ENCODE data around the gene RALGAPA1. TPM values are rescaled to one million over a fixed set of nuclear protein-coding genes. Genes with fewer than 3 reads are reported as not detected.

Gene RALGAPA1
- total and polyA plus RNA-seq, 2 of the 13 experiments (the other 11 are each of a cell fraction or from before 2014, with no cell fraction given) = 65.0 to 89.2 TPM

- no peak for TF ChIP-seq ATF5 (CRISPR knock-in tag; IDR thresholded peaks at IDR 0.05; ENCODE audit: low read depth)
- TF ChIP-seq ZHX1 (CRISPR knock-in tag; IDR thresholded peaks at IDR 0.05; ENCODE audit: low read depth) = no peak
- TF ChIP-seq PATZ1 (CRISPR knock-in tag; IDR thresholded peaks at IDR 0.05) = peak; percentile 74
- no peak for TF ChIP-seq MTA1 (CRISPR knock-in tag; IDR thresholded peaks at IDR 0.05; ENCODE audit: borderline replicate concordance)
- no peak for TF ChIP-seq ZNF350 (CRISPR knock-in tag; IDR thresholded peaks at IDR 0.05; ENCODE audit: borderline replicate concordance, low read depth)
- no peak for TF ChIP-seq ZNF354B (CRISPR knock-in tag; IDR thresholded peaks at IDR 0.05)
- no peak for TF ChIP-seq POLR2G (IDR thresholded peaks at IDR 0.05; ENCODE audit: low read depth, low read length)
- no peak for TF ChIP-seq PAF1 (CRISPR knock-in tag; IDR thresholded peaks at IDR 0.05)
- TF ChIP-seq ZSCAN30 (CRISPR knock-in tag; IDR thresholded peaks at IDR 0.05) = no peak
- no peak for TF ChIP-seq ASH2L (IDR thresholded peaks at IDR 0.05; ENCODE audit: insufficient read length, low read depth, low read length)
- peak; percentile 83; the same call in 1 of the 2 replicates for TF ChIP-seq SOX5 (CRISPR knock-in tag; IDR thresholded peaks at IDR 0.05; ENCODE audit: borderline replicate concordance)
- TF ChIP-seq SALL2 (CRISPR knock-in tag; IDR thresholded peaks at IDR 0.05) = no peak
- no peak for TF ChIP-seq ZNF761 (CRISPR knock-in tag; conservative IDR thresholded peaks at IDR 0.05)
- TF ChIP-seq KAT7 (CRISPR knock-in tag; IDR thresholded peaks at IDR 0.05; ENCODE audit: borderline replicate concordance) = no peak
- TF ChIP-seq REST (IDR thresholded peaks at IDR 0.05; ENCODE audit: borderline replicate concordance in 1 of 2, low read depth in 1 of 2, low read length in 2 of 2) = no peak
- TF ChIP-seq YEATS4 (CRISPR knock-in tag; IDR thresholded peaks at IDR 0.05; ENCODE audit: borderline replicate concordance) = no peak
- TF ChIP-seq ZNF547 (CRISPR knock-in tag; IDR thresholded peaks at IDR 0.05) = no peak
- no peak for TF ChIP-seq GZF1 (CRISPR knock-in tag; IDR thresholded peaks at IDR 0.05)
- TF ChIP-seq REPIN1 (CRISPR knock-in tag; IDR thresholded peaks at IDR 0.05; ENCODE audit: borderline replicate concordance, low read depth) = no peak
- 0 out of 2 replicates have a peak, but pooled peaks have one; percentile 46 for TF ChIP-seq ZNF414 (CRISPR knock-in tag; IDR thresholded peaks at IDR 0.05)
- no peak for TF ChIP-seq ATF1 (CRISPR knock-in tag; IDR thresholded peaks at IDR 0.05)
These were observed 316.5 kb downstream of the RALGAPA1 start (continued) for GRCh38 chr14:35492569-35493014.
